HCT116 (cell line): ENCODE measurements around the gene CFAP58.

Source experiments
- CTCF ChIP-seq, 3 experiments: fragments of 200-600 bp in 1 of 3; sonication (generic) in 1 of 3; IDR thresholded peaks in 2 of 3; conservative IDR thresholded peaks in 1 of 3; 2 replicates each; pipeline ENCODE4 v1.5.1; 2012 to 2017; ENCODE audit warnings: low read depth in 2 of 3, low read length in 2 of 3, antibody characterized with exemption in 1 of 3, borderline replicate concordance in 1 of 3, control low read depth in 1 of 3, mild to moderate bottlenecking in 1 of 3, mixed read lengths in 1 of 3, mixed run types in 1 of 3, moderate library complexity in 1 of 3; ENCODE audit not compliant: insufficient read depth in 1 of 3
- MAX ChIP-seq: IDR thresholded peaks from 2 replicates; pipeline ENCODE4 v1.6.1; 2012
- POLR2AphosphoS5 ChIP-seq: IDR thresholded peaks from 2 replicates; pipeline ENCODE4 v1.6.1; 2011; ENCODE audit warnings: mild to moderate bottlenecking, low read depth, low read length, moderate library complexity
- ZFX ChIP-seq: fragments of 450-650 bp; IDR thresholded peaks from 2 replicates; pipeline ENCODE4 v1.6.1; 2017

GRCh38 chr10:104316321-104317099 lies 37.1 kb upstream of the CFAP58 start:
- TF ChIP-seq ZFX (no peak), CTCF (IDR thresholded peaks at IDR 0.05 in 2 of 3, conservative IDR thresholded peaks at IDR 0.05 in 1 of 3; ENCODE audit: borderline replicate concordance in 1 of 3, insufficient read depth in 1 of 3, low read depth in 2 of 3, low read length in 2 of 3) (no peak), MAX (no peak), POLR2AphosphoS5 (no peak)
